NCI-H1092 treated with DMSO at 0.1 percent for 48 hours (cell line): ENCODE results near the gene RTN4IP1.
A peak's percentile ranks its signal among the peaks of the same experiment; 100 is the strongest.
"Not testable (repeated sequence)": the region's sequence is repeated elsewhere in the genome, so short reads cannot be mapped to it uniquely, and the experiment has no call there.

Experiments used
- DNase-seq: peaks from one replicate; lab custom pipeline; 2025; lab: John Stamatoyannopoulos, UW

Gene RTN4IP1

DNA sequence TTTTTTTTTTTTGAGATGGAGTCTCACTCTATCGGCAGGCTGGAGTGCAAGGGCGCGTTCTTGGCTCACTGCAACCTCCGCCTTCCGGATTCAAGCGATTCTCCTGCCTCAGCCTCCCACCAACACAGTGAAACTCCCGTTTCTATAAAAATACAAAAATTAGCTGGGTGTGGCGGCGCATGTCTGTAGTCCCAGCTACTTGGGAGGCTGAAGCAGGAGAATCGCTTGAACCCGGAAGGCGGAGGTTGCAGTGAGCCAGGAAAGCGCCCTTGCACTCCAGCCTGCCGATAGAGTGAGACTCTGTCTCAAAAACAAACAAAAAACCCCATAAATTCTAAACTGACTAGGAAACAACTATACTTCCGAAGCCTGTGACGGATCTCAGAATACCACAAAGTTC is 1.5 kb downstream of the RTN4IP1 start:
- DNase-seq: not testable (repeated sequence)

DNA sequence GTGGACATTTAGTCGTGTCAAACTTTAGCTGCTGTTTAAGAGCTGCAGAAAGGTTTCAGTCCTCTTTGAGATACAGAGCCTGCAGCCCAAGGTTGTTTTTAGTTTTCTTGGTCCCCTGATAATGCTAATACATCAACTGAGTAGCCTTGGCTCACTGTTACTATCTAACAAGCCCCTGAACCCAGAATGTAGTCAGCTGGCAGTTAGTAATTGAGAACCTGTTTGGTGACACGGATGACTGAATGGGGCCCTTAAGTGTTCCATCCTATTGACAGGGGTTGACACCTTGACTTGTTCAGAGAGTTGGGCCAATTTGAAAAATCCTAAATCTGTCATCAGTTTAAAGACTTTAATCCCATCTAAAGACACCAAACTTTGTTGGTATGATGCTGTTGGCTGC is 2.8 kb downstream of the RTN4IP1 start:
- no peak for DNase-seq

DNA sequence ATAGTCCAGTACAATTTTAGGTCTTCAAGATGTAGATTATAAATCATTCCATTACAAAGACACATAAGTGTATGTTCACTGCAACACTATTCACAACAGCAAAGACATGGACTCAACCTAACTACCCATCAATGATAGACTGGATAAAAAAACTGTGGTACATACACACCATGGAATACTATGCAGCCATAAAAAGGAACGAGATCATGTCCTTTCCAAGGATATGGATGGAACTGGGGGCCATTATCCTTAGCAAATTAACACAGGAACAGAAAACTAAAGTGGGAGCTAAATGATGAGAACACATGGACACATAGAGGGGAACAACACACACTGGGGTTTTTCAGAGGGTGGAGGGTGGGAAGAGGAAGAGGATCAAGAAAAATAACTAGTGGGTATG is 6.3 kb downstream of the RTN4IP1 start:
- no peak for DNase-seq

DNA sequence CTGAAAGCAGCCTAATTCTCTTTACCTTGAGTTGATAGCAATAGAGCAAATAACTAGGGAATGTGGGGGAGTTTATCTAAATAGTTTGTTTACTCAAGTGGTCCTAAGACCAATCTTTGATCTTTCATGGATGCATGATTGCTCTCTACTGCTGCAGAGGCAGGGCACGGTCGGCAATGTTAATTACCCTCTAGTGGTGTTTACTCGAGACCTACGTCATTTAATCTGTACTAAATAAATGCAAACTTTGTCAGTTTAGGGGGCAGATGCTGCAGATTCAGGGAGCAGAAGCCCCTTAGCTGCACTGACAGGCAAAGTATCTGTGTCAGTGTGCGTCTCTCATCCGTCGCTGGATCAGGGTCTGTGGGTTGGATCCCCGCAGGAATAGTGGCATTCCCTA is 6.9 kb downstream of the RTN4IP1 start:
- no peak for DNase-seq

DNA sequence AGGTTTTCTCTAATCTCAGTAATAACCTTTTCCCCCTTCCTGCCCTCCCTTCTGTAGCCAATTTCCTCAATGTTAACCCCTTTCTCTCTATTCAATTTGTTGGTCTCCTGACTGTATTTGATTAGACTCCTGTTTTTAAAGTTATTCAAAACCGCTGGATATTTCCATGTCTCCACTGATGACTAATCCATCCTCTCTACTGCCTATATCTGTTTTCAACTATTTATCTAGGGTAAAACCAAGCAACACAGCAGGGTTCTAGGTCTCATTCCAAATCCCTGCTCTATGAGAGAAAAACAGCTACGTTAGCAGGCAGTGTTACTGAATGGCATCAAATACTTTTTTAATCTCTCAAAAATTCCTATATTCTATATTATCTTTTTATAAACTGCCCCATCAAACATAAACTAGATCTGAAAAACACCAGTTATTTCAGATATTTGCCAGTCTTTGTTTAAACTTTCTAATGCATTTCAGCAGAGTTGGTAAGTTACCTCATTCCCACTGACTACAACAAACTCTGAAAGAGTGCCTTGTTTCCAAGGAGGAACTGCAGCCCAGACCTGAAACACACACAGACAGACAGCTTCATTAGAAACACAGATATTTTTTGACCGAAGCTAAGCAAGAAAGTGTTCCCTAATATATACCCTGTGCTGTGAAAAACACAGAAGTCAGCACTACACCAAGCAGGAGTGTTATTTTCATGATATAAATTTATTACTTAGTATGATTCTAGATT is 8.2 kb downstream of the RTN4IP1 start:
- no peak for DNase-seq

DNA sequence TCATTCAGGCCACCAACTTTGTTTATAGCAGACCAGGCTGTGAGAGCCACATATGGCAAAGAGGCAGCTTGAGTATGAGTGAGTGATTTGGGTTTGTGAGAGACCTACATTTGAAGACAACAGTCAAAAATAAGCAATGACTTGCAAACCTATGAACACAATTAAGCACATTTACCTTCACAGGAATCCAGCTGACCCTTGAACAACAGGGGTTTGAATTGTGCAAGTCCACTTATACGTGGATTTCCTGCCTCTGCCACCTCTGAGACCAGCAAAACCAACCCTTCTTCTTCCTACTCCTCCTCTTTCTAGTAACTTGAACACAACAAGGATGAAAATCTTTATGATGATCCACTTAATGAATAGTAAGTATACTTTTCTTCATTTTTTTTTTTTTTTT is 10.1 kb downstream of the RTN4IP1 start:
- DNase-seq: no peak

DNA sequence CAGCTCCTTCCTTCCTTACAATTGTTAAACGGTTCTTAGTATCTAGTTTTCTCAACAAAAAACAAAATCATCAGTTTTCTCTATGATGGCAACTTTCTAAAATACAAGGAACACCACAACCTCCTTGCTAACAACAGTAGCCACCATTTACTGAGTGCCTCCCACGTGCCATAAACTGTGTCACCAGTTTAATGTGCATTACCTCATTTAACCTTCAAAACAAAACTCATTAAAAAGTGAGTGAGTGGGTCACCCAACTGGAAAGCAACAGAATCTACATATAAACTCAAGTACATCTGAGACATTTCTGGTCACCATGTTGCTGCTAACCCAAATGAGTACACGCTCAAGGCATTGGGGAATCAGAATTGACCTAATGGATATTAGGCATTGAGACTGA is 11.0 kb downstream of the RTN4IP1 start:
- DNase-seq: no peak

DNA sequence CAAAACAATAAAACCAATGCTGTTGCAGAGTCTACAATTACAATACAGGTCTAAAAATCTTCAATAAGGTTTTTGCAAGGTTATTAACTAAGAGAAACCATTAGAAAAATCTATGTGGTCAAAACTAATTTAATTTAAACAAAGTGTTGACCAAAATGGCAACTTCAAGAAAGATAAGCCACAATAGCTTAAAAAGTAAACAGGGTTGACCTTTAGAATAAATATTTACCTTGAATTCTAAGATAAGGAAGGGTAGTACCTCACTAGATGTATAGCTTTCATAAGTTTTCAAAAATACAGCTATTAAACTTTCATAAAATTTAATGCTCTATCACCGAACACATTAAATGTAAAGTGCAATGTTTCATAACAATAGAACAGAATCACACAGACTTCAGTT is 11.4 kb downstream of the RTN4IP1 start:
- no peak for DNase-seq

DNA sequence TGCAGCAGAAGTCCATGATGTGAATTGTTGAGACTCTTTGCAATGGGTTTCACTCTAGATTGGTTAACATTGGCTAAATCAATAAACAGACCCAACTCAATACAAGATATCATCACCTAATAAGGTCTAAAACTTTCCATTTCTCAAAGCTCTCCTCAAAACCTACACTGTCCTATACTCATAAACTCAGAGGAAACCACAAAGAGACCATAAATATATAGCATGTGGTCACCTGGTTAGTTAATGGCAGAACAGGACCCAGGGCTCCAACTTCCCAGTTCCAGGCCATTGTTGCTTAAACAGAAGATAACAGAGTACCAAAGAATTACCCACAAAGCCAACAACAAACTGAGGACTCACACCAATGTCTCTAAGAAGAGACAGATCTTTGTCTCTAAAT is 12.0 kb downstream of the RTN4IP1 start:
- DNase-seq: no peak

DNA sequence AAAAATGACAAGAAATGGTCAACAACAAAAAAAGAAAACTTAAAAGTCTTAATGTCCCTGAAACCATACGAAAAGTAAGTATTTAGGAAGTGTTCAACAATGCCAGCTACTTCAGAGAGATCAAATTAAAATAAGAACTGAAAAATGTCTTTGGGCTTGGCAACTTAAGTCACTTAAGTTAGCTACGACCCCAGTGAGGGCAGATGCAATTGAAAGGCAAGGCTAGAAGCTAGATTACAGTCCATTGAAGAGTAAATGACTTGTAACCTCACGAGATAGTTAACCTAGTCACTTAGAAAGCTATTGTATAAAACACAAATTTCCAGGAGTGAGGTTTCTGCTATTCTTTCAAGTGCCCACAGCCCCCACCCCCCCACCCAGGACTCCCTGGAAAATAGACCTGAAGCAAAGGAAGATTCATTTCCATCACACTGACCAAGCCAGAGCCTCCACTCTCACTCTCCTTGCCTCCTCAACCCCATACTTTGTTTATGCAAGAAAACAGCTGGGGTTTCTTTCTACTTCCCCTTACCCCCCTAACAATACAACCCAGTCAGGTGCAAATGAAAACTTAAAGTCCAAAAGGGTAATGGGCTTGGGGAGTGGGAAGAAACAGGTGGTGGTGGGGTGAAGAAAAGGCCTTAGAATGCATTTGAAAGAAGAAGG is 14.6 kb downstream of the RTN4IP1 start:
- no peak for DNase-seq

DNA sequence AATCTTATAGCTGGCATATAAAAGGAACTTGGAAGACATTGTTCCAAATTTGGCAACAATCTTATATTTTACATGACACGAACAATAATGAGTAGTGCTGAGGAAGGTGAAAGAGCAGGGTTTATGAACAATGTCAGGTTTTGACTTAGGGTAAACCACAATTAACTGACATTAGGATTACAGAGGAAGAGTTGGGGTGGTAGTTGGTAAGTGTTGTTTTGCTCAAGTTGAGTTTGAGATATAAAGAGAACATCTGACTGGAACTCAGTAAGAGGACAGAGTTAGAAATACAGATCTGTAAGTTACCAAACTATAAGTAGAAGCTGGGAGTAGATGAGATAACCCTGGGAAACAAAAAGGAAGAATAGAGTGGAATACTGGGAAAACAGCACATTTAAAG is 15.1 kb downstream of the RTN4IP1 start:
- DNase-seq: no peak

DNA sequence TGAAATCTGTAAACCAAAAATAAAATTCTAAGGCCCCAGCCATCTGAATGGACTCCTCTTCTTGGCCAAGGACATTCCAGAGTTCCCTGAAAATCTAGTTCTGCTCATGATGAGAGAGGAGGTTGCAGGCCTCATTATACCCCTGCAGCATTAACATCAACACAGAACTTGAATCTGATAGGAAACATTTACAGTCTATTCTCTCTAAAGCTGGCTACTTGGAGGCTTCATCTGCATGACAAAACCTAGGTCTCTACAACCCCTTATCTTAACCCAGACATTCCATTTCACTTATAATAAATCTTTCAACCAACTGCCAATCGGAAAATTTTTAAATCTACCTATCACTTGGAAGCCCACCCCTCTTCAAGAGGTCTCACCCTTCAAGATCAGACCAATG is 15.7 kb downstream of the RTN4IP1 start:
- DNase-seq: no peak

DNA sequence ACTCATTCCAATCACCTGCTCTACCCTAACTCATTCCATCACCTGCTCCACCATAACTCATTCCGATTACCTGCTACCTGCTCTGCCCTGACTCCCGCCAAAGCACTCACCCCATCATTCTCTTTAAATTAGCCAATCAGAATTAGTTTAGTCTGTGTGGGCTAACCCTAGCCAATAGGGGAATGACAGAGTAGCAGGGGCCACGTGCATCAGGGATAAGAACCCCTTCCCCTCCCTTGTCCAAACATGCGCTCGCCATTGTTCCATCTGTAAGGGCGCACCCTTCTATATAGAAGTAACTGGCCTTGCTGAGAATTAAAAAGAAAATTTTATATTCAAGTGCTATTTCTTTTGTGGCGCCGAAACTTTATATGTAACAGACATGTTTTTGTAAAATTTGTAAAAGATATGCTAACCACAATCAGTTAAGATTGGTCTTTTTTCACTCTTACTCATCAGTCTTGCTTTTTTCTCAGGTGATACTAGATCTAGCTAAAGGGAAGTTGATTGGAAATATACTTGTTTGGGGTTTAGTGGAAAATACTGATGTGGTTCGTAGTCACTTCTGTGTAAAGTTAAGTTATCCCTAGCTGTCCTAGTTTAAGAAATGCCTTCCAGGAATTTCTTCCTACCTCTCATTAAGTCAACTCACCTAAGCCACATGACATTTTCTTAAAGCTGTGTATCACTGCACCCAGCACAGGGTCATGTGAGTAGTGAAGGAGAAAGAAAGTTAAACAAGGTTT is 16.5 kb downstream of the RTN4IP1 start:
- DNase-seq: no peak

DNA sequence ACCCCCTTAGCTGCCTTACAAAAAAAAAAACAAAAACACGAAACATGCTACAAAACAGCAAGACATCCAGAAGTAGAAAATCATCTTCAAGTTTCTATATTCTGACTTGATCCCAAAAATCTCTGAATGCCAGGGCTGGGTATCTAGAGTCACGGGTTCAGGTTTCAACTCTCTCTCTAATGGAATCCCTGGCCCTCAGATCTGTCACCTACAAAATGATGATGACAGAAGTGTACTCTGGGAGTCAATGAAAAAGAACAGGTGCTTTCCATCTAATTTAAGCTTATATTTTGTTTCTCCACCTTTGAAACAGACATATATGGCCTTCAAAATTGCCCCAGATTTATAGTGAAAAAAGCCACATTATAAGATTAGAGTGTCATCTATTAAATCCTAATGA is 18.3 kb downstream of the RTN4IP1 start:
- no peak for DNase-seq

DNA sequence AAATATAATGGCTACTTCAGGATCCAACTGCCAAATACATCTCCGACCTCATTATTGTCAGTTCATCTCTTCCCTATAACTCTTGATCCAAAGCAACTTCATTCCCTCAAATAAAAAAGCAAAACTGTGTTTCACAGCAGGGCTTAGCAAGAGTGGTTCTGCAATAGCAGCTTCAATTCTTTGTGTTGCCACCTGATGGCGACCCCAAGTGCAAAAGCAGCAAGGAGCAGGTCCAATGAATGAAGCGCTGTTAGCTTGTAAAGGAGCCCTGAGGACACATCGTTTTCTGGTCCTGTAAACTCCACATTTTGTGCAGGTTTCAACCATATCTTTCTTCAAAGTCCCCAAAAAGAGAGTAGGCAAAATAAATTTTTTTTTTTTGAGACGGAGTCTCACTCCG is 19.6 kb downstream of the RTN4IP1 start:
- DNase-seq: peak; percentile 18

DNA sequence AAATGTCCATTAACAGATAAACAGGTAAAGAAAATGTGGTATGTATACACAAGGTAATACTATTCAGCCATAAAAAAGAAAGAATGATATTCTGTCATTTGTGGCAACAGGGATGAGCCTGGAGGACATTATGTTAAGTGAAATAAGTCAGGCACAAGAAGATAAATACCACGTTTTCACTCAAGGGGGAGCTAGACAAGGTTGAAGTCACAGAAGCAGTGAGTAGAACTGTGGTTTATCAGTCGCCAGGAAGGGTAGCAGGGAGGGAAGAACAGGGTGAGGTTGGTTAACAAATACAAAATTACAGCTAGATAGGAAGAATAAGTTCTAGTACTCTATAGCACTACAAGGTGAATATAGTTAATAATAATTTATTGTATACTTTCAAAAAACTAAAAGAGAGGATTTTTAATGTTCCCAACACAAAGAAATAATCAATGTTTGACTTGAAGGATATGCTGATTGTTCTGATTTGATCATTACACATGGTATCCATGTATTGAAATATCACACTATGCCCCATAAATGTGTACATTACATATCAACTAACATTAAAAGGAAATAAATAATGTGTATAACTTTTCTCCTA is 21.1 kb downstream of the RTN4IP1 start:
- peak; percentile 62 for DNase-seq

DNA sequence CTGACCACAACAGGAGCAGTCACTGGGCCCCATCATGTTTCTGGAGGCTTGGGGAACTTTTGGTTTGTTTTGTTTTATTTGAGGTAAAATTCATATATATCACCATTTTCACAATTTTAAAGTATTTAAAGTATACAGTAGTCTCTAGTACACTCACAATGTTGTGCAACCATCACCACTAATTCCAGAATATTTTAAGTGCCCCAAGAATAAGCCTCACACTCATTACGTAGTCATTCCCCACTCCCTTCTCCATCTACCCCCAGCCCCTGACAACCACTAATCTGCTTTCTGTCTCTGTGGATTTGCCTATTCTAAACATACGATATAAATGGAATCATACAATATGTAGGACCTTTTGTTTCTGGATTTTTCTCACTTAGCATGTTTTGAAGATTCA is 29.0 kb downstream of the RTN4IP1 start:
- DNase-seq: no peak

DNA sequence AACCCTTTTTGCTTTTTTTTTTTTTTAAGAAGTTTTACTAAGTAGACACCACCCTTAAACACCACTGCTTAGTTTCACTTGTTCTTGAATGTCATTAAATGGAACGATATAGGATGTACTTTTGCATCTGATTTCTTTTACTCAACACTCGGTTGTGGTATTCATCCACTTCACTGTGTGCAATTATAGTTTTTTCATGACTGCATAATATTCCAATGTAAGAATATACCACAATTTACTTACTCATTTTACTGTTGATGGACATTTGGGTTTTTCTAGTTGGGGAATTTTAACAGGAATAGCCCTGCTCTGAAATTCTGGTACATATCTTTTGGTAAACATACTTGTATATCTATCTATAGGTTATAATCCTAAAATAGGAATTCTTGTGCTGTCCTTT is 29.9 kb downstream of the RTN4IP1 start:
- DNase-seq: no peak

DNA sequence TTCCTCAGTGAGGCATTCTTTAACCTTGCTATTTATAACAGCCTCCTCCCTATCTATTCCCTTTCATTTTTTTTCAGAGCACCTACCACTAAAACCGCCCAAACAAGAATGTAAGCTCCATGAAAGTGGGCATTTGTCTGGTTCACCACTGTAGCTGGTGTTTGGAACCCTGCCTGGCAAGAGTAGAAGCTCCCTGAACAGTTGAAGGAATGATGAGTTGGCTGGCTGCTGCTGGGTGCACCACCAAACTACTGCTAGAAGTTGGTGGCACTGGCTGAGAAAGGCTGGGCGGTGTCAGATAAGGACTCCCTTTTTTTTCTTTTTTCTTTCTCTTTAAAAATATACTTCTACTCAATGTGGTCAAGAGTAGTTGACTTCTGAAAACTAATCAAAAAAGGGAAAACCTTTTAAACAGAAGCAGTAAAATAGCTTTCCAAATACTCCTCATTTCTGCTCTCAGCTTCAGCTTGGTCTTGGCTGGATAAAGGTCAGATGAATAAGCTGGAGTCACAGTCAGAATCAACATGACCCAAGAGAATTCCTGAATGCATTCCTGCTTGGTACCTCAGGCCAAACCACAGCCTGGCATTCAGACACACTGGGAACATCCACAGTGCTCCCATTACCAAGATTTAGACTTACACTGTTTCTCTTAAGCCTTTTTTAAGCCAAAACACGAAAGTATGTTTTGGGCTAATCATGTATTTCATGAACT is 38.0 kb downstream of the RTN4IP1 start:
- DNase-seq: no peak

DNA sequence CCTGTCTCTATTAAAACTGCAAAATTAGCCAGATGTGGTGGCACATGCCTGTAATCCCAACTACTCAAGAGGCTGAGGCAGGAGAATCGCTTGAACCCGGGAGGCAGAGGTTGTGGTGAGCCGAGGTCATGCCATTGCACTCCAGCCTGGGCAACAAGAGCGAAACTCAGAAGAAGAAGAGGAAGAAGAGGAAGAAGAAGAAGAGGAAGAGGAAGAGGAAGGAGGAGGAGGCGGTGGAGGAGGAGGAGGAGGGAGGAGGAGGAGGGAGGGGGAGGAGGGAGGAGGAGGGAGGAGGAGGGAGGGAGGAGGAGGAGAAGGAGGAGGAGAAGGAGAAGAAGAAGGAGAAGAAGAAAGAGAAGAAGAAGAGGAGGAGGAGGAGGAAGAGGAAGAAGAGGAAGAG is 40.4 kb downstream of the RTN4IP1 start:
- not testable (repeated sequence) for DNase-seq

DNA sequence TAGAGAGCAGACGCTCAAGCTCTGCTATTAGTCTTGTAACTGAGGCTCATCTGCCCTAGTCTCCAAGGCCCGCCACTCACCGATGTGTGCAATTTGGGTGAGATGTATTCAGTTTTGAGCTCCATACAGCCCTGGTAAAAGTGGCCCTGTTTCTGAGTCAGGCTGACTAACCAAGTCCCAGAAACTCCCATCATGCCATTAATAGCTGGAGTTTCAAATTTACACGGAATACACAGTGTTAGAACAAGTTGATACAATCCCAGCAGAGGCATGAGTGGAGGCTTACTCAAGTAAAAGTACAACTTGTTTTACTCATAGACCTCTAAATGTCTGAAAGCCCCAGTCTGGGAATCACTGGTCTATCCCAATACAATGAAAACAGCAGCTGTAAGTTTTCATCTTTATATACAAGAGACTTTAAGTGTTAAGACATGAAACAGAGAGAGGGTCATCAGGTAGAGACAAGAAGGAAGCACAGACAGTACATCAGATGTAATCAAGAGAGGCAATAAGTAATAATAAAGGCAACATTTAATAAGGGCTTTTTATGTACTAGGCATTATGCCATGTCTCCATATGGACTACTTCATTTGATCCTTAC is 42.4 kb downstream of the RTN4IP1 start:
- no peak for DNase-seq

DNA sequence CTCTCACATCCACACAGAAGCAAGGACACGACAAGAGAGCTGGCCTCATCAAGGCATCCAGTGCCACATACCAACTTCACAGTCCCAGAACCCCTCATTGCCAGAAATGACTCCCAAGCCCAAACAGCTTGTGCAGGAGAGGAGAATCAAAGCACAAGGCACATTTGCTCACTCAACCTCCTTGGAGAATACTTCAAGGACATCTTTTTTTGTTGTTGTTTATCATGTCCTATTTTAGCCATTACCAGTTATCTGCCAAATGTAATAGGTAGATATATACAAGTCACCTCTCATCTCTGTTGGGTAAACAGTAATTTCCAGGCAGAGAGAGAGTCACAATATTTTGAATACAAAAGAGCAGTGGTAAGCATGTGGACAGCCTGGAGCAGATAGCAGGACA is 47.8 kb downstream of the RTN4IP1 start:
- no peak for DNase-seq
